GM12864 (cell line): Measurements from ENCODE around the gene FAM221B.

ENCODE experiments used
- DNase-seq: peaks from one replicate; pipeline ENCODE4 v3.0.0-alpha.2; 2011; ENCODE audit warnings: low read depth
- H3K4me3 ChIP-seq: 2 replicates; pipeline ENCODE4 v1.5.1; 2011; ENCODE audit warnings: mild to moderate bottlenecking, low read depth, low read length, control low read depth
- CTCF ChIP-seq: IDR thresholded peaks from 2 replicates; pipeline ENCODE4 v1.5.1; 2011; ENCODE audit warnings: low read depth, mild to moderate bottlenecking, moderate library complexity, low read length, control low read depth, inconsistent platforms; ENCODE audit errors: missing control alignments

FAM221B gene

DNA sequence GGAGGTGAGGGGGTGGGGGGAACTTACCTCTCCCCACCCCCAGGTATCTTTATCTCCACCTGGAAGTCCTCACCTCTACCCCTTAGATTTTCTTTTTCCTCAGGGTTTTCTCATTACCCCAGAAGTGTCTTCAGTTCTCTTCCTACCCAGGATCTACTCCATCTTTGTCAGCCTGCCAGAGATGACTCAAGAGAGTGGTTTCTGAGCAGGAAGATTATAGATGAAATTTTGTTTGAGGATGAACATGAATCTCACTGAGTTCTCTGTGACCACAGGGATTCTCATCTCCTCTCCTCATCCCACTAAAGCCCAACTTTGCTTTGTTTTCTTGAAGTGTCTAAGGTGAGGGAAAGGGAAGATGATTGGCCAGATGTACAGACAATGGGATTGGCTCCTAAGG is 8.5 kb downstream of the FAM221B start:
- H3K4me3 ChIP-seq = no peak overlapping the region
- no peak for TF ChIP-seq CTCF
- no peak for DNase-seq

DNA sequence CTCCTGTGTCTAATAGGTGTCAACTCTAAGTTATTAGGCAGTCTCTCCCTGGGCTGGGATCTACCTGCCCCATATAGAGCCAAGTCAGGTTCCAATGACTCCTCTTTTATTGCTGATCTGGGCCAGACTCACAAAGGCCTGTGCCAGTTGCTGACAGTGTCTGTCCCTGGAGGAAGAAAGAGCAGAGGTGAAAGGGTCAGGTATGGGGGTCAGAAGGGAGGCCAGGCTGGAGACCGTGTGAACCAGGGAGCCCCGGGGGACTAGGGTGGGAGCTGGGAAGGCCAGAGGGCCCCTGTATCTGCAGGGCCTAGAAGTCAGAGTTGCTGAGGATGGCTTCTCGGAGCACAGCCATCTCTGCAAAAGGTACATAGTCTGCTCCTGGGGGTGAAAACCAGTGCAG is 10.2 kb downstream of the FAM221B start:
- no peak for TF ChIP-seq CTCF
- H3K4me3 ChIP-seq = no peak overlapping the region
- DNase-seq = no peak

GRCh38 chr9:35816708-35817107 is 11.8 kb downstream of the FAM221B start:
- DNase-seq = no peak
- TF ChIP-seq CTCF = peak; percentile 15
- no peak overlapping the region for H3K4me3 ChIP-seq

GRCh38 chr9:35814841-35815543 is 13.5 kb downstream of the FAM221B start, which contains the start of gene HINT2:
Gene HINT2 (minus strand): TSS chr9:35815042. CDS start chr9:35814979, 63 bp downstream.
- no peak for TF ChIP-seq CTCF

GRCh38 chr9:35814106-35814840 is 14.3 kb downstream of the FAM221B start:
- TF ChIP-seq CTCF = peak; percentile 39
- no peak for DNase-seq
- peak overlapping the region; percentile 97 for H3K4me3 ChIP-seq

More at GRCh38 chr9:35814841-35815543, 13.5 kb downstream of the FAM221B start, which contains the start of gene HINT2:
- H3K4me3 ChIP-seq = peak within 1 kb of the TSS; percentile 97
- DNase-seq = peak; percentile 96

- DNase-seq = no peak
- peak overlapping the region; percentile 97; the same call in 1 of the 2 replicates for H3K4me3 ChIP-seq
- TF ChIP-seq CTCF = peak; percentile 42
Measured at GRCh38 chr9:35813434-35814105, 15.0 kb downstream of the FAM221B start.
